Urinary bladder (tissue), 4 donors: ENCODE data around the gene BRIP1. TPM values are rescaled to one million over a fixed set of nuclear protein-coding genes. Genes with fewer than 3 reads are reported as not detected.
"Not testable (repeated sequence)": the region's sequence is repeated elsewhere in the genome, so short reads cannot be mapped to it uniquely, and the experiment has no call there.

Source experiments
- DNase-seq: peaks from one replicate; pipeline ENCODE4 v3.0.0-alpha.2; 2015; ENCODE audit errors: extremely low spot score
- H3K27ac ChIP-seq: one replicate; pipeline ENCODE4 v1.5.1; 2013; ENCODE audit warnings: low read depth, mild to moderate bottlenecking, moderate library complexity
- H3K36me3 ChIP-seq: one replicate; pipeline ENCODE4 v1.6.1; 2013; ENCODE audit warnings: mild to moderate bottlenecking, moderate library complexity; ENCODE audit not compliant: insufficient read depth
- H3K4me1 ChIP-seq: one replicate; pipeline ENCODE4 v1.6.1; 2013; ENCODE audit warnings: mild to moderate bottlenecking, moderate library complexity; ENCODE audit not compliant: insufficient read depth
- H3K4me3 ChIP-seq: one replicate; pipeline ENCODE4 v1.5.1; 2013; ENCODE audit warnings: low read depth, low read length
- WGBS: extraction: QIAGEN DNeasy Blood & Tissue Kit; methylation state at CpG from one replicate; pipeline ENCODE4 v1.1.7; 2013; 5-methylcytosine and 5-hydroxymethylcytosine counted together
- polyA plus RNA-seq: library from polyadenylated mRNA; stranded (reverse); fragments of 200-250 nt; gene quantifications from one replicate; pipeline ENCODE4 v1.2.3, GENCODE V29; 2013
- total RNA-seq: library from RNA; depleted of rRNA; stranded (reverse); fragments of >200 nt; gene quantifications from one replicate; pipeline ENCODE4 v1.2.3, GENCODE V29; 2014
- donor health status: healthy with polysubstance abuse.
- donor health status: healthy.

BRIP1 gene
- total and polyA plus RNA-seq, 2 donors: 0.41 to 19.0 TPM

DNA sequence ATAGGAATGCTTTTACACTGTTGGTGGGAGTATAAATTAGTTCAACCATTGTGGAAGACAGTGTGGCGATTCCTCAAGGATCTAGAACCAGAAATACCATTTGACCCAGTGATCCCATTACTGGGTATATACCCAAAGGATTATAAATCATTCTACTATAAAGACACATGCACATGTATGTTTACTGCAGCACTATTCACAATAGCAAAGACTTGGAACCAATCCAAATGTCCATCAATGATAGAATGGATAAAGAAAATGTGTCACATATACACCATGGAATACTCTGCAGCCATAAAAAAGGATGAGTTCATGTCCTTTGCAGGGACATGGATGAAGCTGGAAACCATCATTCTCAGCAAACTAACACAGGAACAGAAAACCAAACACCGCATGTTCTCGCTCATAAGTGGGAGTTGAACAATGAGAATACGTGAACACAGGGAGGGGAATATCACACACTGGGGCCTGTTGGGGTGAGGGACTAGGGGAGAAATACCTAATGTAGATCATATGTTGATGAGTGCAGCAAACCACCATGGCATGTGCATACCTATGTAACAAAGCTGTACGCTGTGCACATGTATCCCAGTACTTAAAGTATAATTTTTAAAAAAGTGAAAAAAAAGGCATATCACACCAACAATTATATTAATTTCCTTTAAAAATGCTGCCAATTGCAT lies 196.8 kb downstream of the BRIP1 start:
- H3K27ac ChIP-seq, H3K36me3 ChIP-seq, DNase-seq, H3K4me3 ChIP-seq, H3K4me1 ChIP-seq: not testable (repeated sequence)
- 98% methylated on average over 4 of the region's 5 CpGs for WGBS

DNA sequence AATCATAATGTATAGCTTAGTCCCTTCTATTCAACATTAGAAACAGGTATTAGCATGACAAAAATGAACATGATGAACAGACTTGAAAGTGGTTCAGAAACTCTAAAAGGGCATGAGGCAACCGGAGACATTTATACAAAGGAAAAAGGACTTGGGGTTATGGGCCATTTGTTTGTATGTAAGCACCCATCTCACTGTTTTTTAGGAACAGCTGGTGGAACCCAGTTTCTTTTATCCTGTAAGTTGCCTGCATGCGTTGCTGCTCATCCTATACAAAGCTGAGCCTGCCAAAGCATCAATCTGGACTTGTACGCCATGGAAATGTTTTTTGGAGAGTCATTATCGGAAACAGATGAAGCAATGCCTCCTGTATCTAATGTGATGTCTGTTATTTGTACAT lies 200.0 kb downstream of the BRIP1 start:
- Histone ChIP-seq H3K27ac (no peak overlapping the region), H3K36me3 (no peaks in the 10 kb centered on the region), H3K4me1 (no peaks in the 10 kb centered on the region), H3K4me3 (no peak overlapping the region)
- 77% methylated on average over 4 of the region's 4 CpGs for WGBS
- DNase-seq: no peak

DNA sequence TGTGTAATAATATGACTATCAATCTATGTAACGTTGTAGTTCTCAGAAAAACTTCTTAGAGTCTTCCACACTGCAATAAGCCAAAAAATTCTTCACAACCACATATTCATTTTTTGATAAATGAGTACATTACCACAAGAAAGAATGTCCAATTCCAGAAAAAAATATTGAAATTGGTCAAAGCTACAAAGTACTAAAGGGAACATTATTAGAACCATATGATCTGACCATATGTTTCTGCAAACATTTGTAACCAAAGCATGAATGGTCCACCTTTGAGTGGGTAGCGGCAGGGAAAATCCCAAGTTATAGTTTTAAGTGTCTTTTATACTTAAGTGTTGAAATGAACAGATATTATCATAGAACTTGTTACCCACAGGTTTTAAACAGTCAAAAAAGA lies 200.6 kb downstream of the BRIP1 start:
- 93% methylated on average over 2 of the region's 2 CpGs for WGBS
- H3K4me1 ChIP-seq: no peaks in the 10 kb centered on the region

DNA sequence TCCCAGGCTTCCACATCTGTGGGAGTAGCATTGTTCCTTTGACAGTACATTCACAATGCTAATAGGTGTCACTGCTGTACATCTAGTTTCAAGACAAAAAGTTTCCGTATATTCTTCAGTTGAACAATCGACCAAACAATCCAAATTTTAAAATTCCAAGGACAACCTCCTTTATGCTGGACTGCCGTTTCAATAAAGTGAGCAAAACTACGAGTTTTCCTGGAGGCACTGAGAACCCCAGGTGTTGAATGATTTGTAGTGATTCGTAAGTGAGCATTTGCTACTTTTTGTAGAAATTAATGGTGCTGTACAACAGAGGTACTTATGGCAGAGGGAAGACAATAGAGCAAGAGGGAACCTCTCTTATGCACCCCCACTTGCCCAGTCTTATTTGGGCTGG lies 201.1 kb downstream of the BRIP1 start:
- H3K4me3 ChIP-seq: no peak overlapping the region
- no peak for DNase-seq
- H3K27ac ChIP-seq: no peak overlapping the region
- H3K36me3 ChIP-seq: no peaks in the 10 kb centered on the region
- WGBS: 90% methylated on average over 5 of the region's 5 CpGs
- H3K4me1 ChIP-seq: no peaks in the 10 kb centered on the region

More for the DNA sequence above, 200.6 kb downstream of the BRIP1 start:
- Histone ChIP-seq H3K27ac (no peak overlapping the region), H3K4me3 (no peak overlapping the region), H3K36me3 (no peaks in the 10 kb centered on the region)
- no peak for DNase-seq

DNA sequence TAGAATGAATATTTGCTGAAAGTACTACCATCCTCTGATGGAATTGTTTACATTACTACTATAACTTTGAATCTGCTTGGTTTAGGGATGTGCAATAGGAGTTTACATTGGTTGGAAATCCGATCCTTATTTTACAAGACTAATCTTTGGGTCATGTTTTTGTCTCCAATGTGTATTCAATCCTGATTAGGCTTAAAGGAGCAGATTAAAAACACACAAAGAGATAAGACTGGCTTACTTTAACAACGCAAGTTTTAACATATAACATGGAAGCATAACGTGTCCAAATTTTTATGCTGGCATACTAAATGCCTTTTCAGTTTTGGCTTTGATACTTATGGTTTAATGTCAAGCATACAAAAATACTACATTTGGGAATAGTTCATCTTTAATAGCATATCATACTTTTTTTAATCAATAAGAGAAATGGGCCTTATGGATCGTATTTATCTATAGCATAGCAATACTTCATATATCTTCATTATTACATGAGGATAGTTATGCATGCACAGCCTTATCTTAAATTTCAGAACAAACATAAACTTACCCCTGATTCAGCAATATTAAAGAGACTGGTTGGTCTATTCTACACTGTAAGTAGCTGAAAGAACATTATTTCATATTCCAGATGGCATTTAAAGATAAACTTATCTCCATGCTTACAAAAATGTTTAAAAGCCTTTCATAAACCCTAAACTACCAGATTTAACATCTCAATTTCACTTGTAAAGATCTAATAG lies 202.4 kb downstream of the BRIP1 start:
- Histone ChIP-seq H3K4me1 (no peaks in the 10 kb centered on the region), H3K27ac (no peak overlapping the region), H3K4me3 (no peak overlapping the region), H3K36me3 (no peaks in the 10 kb centered on the region)
- DNase-seq: no peak
- WGBS: 29% methylated on average over 4 of the region's 4 CpGs

DNA sequence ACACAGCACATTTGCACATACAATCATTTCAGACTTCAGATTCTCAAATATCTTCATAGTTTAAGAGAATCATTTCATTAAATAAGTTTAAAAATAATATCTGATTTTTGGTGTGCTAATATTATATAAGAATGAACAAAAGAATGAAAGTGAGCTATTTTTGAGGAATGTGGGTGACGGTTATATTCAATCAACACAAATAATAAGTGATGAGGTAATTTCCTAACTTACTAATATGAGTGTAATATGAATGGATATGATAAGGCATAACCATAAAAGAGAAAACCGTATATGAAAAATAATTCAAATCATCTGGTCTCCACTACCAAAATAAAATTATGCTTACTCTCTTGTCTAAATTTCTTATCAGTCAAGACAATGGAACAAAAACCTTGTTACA lies 203.9 kb downstream of the BRIP1 start:
- H3K4me1 ChIP-seq: no peaks in the 10 kb centered on the region
- DNase-seq: no peak
- no peak overlapping the region for H3K4me3 ChIP-seq
- no peaks in the 10 kb centered on the region for H3K36me3 ChIP-seq
- 76% methylated on average over 2 of the region's 2 CpGs for WGBS
- no peak overlapping the region for H3K27ac ChIP-seq

DNA sequence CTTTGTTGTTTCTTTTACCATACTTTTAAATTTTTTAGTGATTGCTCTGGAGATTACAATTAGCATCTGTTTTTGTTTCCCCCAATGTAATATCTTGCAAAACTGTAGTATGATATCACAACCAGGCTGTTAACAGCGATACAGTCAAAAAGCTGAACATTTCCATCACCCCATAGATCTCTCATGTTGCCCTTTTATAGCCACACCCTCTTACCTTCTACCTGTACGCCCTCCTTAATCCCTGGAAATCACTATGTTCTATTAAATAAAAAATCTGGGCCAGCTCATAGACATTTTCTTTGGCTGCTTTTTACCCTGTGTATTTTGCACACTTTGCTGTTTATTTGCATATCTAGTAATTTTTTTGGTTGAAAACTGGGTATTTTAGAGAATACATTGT lies 205.1 kb downstream of the BRIP1 start:
- Histone ChIP-seq H3K27ac (no peak overlapping the region), H3K4me3 (no peak overlapping the region), H3K36me3 (no peaks in the 10 kb centered on the region), H3K4me1 (no peaks in the 10 kb centered on the region)
- no peak for DNase-seq
- WGBS: 89% methylated on average over 2 of the region's 2 CpGs

DNA sequence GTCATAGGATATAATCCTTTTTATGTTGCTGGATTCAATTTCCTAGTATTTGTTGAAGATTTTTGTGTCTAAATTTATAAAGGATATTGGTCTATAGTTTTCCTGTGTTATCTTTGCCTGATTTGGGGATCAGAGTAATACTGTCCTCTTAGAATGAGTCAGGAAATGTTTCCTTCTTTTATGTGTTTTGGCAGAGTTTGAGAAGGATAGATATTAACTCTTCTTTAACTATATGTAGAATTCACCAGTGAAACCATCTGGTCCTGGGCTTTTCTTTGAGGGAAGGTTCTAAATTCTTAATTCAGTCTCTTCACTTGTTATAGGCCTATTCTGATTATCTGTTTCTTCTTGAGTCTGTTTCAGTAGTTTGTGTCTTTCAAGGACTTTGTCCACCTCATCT lies 206.0 kb downstream of the BRIP1 start:
- no peaks in the 10 kb centered on the region for H3K36me3 ChIP-seq
- no peak overlapping the region for H3K4me3 ChIP-seq
- H3K4me1 ChIP-seq: no peaks in the 10 kb centered on the region
- H3K27ac ChIP-seq: no peak overlapping the region
- no peak for DNase-seq

DNA sequence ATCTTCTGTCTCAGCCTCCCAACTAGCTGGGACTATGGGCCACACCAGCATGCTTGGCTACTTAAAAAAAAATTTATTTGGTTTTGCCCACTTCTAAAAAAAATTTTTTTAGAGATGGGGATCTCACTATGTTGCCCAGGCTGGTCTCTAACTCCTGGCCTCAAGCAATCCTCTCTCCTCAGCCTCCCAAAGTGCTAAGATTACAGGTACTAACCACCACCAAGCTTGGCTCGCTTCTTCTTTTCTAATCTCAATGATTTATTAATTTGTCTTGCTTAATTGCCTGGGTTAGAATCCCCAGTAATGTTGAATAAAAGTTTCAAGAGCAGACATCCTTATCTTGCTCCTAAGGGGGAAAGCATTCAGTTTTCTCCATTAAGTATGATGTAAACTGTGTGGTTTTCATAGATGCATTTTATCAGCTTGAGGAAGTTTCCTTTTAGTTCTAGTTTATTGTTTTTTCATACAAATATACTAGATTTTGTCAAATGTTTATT lies 206.6 kb downstream of the BRIP1 start:
- 82% methylated on average over 1 of the region's 1 CpG for WGBS

DNA sequence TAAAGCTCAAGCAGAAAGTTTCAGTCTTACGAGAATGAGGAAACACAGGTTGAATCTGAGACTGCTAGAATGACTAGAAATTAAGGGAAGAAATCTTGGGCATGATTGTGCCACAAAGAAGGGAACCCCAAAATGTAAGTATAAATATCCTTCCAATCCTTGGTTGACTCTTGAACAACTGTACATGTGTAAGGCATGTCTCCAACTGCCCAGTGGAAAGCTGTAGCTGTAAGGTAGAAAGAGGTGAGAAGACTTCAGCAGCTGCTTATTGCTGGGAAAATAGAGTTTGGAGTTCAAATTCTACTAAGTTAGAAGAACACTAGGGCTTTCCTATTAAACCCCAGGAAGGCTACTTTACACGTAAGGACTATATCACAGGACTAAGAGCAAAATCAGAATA lies 212.6 kb downstream of the BRIP1 start:
- DNase-seq: no peak

More for the DNA sequence above, 206.6 kb downstream of the BRIP1 start:
- Histone ChIP-seq H3K4me3 (no peak overlapping the region), H3K4me1 (no peaks in the 10 kb centered on the region), H3K36me3 (no peaks in the 10 kb centered on the region), H3K27ac (no peak overlapping the region)
- DNase-seq: no peak

DNA sequence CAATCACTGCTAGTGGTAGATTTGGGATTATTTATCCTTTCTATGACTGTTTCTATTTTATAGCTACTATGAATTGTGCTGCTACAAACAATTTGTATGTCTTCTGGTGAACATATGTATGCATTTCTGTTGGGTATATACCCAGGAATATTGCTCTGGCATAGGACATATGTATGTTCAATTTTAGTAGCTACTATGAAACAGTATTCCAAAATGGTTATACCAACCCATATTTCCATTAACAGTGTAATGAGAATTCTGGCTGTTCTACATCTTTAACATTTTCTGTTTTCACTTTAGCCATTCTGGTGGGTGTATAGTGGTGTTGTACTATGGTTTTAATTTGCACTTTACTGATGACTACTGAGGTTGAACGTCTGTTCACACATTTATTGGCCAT lies 214.7 kb downstream of the BRIP1 start:
- 76% methylated on average over 1 of the region's 1 CpG for WGBS
- Histone ChIP-seq H3K4me3 (no peak overlapping the region), H3K36me3 (no peaks in the 10 kb centered on the region), H3K27ac (no peak overlapping the region), H3K4me1 (no peaks in the 10 kb centered on the region)
- no peak for DNase-seq

More for the DNA sequence above, 212.6 kb downstream of the BRIP1 start:
- no peak overlapping the region for H3K27ac ChIP-seq
- 97% methylated on average over 2 of the region's 2 CpGs for WGBS
- H3K36me3 ChIP-seq: no peaks in the 10 kb centered on the region
- H3K4me1 ChIP-seq: no peaks in the 10 kb centered on the region
- no peak overlapping the region for H3K4me3 ChIP-seq

DNA sequence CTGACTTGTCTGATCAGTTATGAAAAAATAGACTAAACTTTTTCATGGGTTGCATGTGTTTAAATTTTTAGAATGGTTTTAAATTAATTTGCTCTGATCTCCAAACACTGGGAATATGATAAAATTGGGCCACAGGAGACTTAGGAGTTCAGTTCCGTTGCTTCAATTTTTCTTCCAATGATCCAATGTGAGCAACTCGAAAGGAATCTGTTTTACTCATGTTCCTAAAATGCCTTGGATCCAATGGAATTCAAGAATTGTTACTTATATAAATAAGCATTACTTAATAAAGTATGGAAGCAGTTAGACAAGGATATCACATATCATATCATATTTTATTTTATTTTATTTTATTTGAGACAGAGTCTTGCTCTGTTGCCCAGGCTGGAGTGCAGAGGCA lies 216.3 kb downstream of the BRIP1 start:
- no peak overlapping the region for H3K27ac ChIP-seq
- H3K4me3 ChIP-seq: no peak overlapping the region
- DNase-seq: no peak
- no peaks in the 10 kb centered on the region for H3K36me3 ChIP-seq
- no peaks in the 10 kb centered on the region for H3K4me1 ChIP-seq
- 65% methylated on average over 2 of the region's 2 CpGs for WGBS

DNA sequence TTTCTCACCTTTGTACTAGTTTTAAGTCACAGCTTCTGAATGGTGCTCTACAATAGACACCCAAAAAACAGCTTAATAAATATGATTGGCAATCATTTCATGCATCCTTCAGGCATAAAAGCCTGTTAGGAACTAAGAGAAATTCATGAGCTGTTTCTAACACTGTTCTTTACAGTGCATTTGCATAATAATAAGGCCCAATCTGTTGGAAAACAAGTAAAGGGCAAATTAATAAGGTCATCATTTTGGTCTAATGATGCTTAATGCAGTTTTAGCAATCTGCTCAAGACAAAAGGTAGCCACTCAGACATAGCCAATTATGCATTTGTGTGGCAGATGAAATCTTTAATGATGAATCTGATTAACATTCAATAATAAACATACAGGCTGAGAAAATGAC lies 216.8 kb downstream of the BRIP1 start:
- no peak overlapping the region for H3K27ac ChIP-seq
- no peak for DNase-seq
- H3K4me1 ChIP-seq: no peaks in the 10 kb centered on the region
- no peaks in the 10 kb centered on the region for H3K36me3 ChIP-seq
- H3K4me3 ChIP-seq: no peak overlapping the region

DNA sequence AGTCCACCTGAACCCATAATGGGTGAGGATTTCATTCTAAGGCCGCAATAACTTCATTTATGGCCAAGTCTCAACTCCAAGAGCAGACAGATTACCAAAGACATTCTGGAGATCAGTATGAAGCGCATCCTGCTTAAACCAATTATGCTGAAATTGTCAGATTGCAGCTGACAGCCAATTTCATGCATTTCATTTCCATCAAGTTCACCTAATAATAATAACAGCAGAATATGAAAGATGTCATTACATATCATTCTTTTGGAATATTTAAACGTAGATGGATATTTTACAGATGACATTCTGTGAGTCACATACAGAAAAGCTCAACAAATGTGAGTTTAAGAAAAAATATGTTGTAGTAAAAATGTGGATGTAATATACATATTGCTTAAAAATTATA lies 217.4 kb downstream of the BRIP1 start:
- H3K4me3 ChIP-seq: no peak overlapping the region
- no peak overlapping the region for H3K27ac ChIP-seq
- H3K4me1 ChIP-seq: no peaks in the 10 kb centered on the region
- no peaks in the 10 kb centered on the region for H3K36me3 ChIP-seq
- 92% methylated on average over 3 of the region's 3 CpGs for WGBS
- DNase-seq: no peak
